Fibroblast of the aortic adventitia (primary cell): ENCODE measurements around the gene FAM187B. TPM values are rescaled to one million over a fixed set of nuclear protein-coding genes. Genes with fewer than 3 reads are reported as not detected.

Experiments used
- DNase-seq: peaks from one replicate; pipeline ENCODE4 v3.0.0-alpha.2; 2010; ENCODE audit warnings: low read depth
- H3K4me3 ChIP-seq: 2 replicates; pipeline ENCODE4 v1.5.1; 2011; ENCODE audit warnings: low read depth, mild to moderate bottlenecking, control low read depth, low read length, moderate library complexity
- total RNA-seq: library from RNA; depleted of rRNA; stranded (reverse); fragments of >200 nt; gene quantifications from 2 replicates; pipeline ENCODE4 v1.2.3, GENCODE V29; 2012; ENCODE audit warnings: low replicate concordance
- TF ChIP-seq, protein P1 (sequence below): IDR thresholded peaks from 2 replicates; pipeline ENCODE4 v1.5.1; 2011; ENCODE audit warnings: mild to moderate bottlenecking, low read length, control low read depth, inconsistent platforms; ENCODE audit not compliant: insufficient read depth

The FAM187B gene
- total RNA-seq, 1 donor, result not detected

DNA sequence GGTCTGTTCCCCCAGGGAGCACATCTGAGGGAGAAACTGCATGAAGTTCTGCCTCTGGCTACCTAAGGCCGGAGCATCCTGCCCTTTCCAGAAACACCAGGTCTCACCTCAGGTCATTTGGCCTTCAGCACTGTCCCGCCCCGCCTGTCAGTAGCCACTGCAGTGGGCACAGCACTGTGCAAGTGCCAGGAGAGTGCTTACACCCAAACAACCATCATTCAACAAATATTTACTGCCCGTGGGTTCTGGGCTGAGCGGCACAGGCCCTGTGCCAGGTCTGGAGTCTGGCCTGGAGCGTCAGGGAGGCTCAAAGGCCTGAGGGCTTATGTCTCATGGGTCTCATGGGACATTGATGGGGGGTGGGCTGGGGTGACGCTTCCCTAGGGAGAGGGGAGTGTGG is 43.0 kb upstream of the FAM187B start:
- H3K4me3 ChIP-seq, result no peak overlapping the region
- TF ChIP-seq, protein P1, sequence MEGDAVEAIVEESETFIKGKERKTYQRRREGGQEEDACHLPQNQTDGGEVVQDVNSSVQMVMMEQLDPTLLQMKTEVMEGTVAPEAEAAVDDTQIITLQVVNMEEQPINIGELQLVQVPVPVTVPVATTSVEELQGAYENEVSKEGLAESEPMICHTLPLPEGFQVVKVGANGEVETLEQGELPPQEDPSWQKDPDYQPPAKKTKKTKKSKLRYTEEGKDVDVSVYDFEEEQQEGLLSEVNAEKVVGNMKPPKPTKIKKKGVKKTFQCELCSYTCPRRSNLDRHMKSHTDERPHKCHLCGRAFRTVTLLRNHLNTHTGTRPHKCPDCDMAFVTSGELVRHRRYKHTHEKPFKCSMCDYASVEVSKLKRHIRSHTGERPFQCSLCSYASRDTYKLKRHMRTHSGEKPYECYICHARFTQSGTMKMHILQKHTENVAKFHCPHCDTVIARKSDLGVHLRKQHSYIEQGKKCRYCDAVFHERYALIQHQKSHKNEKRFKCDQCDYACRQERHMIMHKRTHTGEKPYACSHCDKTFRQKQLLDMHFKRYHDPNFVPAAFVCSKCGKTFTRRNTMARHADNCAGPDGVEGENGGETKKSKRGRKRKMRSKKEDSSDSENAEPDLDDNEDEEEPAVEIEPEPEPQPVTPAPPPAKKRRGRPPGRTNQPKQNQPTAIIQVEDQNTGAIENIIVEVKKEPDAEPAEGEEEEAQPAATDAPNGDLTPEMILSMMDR, result no peak
- no peak for DNase-seq

DNA sequence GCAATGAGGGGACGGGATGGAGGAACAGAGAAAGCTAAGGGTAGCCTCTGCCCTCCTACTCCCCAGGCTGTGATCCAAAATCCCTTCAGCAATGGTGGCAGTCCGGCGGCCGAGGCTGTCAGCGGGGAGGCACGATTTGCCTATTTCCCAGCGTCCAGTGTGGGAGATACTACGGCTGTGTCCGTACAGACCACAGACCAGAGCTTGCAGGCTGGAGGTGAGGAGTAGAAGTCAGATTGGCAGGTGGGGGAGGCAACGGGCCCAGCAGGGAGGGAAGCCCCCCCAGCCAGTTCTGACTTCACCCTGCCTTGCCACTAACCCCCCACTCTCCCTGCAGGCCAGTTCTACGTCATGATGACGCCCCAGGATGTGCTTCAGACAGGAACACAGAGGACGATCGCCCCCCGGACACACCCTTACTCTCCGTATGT is 41.9 kb upstream of the FAM187B start:
- TF ChIP-seq, protein P1, result no peak
- H3K4me3 ChIP-seq, result peak overlapping the region; percentile 68
- DNase-seq, result no peak

DNA sequence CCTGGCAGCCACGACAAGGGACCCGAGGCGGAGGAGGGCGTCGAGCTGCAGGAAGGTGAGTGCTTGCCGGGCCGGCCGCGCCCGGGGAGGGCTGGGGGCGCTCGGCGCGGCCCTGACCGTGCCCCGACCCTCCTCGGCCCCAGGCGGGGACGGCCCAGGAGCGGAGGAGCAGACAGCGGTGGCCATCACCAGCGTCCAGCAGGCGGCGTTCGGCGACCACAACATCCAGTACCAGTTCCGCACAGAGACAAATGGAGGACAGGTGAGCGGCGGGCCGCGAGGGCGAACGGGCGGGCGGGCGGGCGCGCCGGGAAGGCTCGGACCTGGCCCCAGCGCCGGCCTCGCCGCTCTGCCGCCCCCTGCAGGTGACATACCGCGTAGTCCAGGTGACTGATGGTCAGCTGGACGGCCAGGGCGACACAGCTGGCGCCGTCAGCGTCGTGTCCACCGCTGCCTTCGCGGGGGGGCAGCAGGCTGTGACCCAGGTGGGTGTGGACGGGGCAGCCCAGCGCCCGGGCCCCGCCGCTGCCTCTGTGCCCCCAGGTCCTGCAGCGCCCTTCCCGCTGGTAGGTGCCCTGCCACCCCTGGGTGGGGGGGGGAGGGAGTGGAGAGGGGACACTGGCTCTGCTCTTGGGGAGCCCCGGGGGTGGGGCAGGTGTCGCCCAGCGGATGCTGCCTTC is 41.0 kb upstream of the FAM187B start:
- peak overlapping the region; percentile 68 for H3K4me3 ChIP-seq
- DNase-seq, result peak; percentile 71
- TF ChIP-seq, protein P1, result peak; percentile 59

DNA sequence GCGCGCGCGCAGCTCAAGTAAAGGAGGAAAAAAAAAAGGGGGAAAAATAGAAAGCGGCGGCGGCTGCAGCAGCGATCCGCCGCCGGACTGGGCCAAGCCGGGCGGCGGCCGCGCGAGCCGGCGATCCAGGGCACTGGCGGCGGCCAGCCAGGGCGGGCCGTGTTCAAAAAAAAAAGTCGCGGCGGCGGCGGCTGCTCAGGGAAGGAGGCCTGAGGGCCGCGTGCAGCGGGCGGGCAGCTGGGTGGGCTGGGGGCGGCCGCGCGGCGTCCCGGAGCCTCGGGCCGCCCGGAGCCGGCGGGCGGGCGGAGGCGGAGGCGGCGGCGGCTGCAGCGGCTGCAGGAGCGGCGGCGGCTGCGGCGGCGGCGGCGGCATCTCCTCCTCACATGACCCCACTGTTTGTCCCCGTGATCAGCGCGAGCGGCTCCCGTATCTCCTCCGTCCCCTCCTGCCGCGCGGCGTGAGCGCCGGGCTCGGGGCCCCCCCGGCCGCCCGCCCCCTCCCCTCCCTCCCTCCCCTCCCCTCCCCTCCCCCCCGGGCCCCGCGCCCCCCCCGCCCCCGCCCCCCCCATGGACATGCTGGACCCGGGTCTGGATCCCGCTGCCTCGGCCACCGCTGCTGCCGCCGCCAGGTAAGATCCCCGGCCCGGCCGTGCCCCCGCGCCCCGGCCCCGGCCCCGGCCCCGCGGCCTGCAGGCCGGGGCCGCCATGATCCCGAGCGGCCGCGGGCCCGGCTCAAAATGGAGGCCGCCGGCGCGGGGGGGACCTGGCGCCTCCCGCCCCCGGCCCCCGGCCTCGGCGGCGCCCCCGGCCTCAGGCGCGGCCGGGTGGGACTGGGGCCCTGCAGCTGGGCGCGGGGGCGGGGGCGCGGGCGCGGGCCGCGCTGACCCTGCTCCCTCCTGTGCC is 40.2 kb upstream of the FAM187B start, which contains the start of gene USF2:
TSS of gene USF2 (plus strand) at position 427 of the 902 bp plus-strand sequence. CDS start at position 567, 140 bp downstream.
- peak; percentile 54 for DNase-seq
- H3K4me3 ChIP-seq, result peak within 1 kb of the TSS; percentile 81
- TF ChIP-seq, protein P1, result no peak

DNA sequence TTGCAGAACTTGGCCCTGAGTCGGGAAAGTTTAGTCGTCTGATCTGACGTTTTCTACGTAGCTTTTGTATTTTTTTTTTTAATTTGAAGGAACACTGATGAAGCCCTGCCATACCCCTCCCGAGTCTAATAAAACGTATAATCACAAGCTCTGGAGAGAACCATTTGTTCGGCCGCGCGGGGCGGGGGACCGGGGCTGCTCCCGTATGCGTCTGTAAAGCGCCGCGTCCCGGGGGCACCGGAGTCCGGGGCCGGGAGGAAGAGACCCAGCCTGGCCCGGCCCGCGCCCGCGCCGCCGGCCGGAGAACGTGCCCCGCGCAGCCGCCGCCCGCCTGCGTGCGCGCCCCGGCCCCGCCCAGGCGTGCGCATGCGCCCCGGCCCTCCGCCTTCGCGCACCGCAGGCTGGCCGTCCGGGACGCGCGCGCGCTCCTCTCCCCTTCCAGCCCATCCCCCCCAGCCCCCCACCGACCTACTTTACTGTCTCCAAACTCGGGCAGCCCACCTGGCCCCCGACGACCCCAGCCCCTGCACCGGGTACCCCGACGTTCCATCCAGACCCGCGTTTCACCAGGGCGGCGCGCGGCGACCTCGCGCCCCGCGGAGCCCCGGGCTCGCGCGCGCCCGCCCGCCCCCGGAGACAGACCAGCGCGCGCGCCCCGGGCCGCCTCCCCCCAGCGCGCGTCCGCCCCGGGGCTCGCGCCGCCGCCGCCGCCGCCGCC is 39.4 kb upstream of the FAM187B start:
- H3K4me3 ChIP-seq, result peak overlapping the region; percentile 81
- peak; percentile 63 for DNase-seq
- TF ChIP-seq, protein P1, result no peak

GRCh38 chr19:35267353-35267817 is 38.8 kb upstream of the FAM187B start:
- peak overlapping the region; percentile 81 for H3K4me3 ChIP-seq
- DNase-seq, result no peak

More at GRCh38 chr19:35267353-35267817, 38.8 kb upstream of the FAM187B start:
- TF ChIP-seq, protein P1, result no peak
